GM13977 (cell line): Measurements from ENCODE around the gene ARL4A.
"Not testable (repeated sequence)": the region's sequence is repeated elsewhere in the genome, so short reads cannot be mapped to it uniquely, and the experiment has no call there.

Source experiments
- DNase-seq: peaks from one replicate; pipeline ENCODE4 v3.0.0; 2012; ENCODE audit warnings: low spot score
- in situ Hi-C: fragments of 300-500 bp; cut with MboI; formaldehyde crosslinking; loops from one replicate; pipeline ENCODE4 v1.12.0; 2022; ENCODE audit warnings: low sequenced_read_pairs, low pct_unique_long_range_greater_than_20kb, mixed read lengths, inconsistent platforms; ENCODE audit not compliant: unreplicated experiment
- TF ChIP-seq, protein P1 (sequence below): IDR thresholded peaks from 2 replicates; pipeline ENCODE4 v1.5.1; 2012; ENCODE audit warnings: mild to moderate bottlenecking, control low read depth; ENCODE audit not compliant: insufficient read depth; ENCODE audit errors: extremely low read depth, missing control alignments

ARL4A gene

GRCh38 chr7:12650080-12650479 lies 37.4 kb upstream of the ARL4A start:
- TF ChIP-seq, protein P1, sequence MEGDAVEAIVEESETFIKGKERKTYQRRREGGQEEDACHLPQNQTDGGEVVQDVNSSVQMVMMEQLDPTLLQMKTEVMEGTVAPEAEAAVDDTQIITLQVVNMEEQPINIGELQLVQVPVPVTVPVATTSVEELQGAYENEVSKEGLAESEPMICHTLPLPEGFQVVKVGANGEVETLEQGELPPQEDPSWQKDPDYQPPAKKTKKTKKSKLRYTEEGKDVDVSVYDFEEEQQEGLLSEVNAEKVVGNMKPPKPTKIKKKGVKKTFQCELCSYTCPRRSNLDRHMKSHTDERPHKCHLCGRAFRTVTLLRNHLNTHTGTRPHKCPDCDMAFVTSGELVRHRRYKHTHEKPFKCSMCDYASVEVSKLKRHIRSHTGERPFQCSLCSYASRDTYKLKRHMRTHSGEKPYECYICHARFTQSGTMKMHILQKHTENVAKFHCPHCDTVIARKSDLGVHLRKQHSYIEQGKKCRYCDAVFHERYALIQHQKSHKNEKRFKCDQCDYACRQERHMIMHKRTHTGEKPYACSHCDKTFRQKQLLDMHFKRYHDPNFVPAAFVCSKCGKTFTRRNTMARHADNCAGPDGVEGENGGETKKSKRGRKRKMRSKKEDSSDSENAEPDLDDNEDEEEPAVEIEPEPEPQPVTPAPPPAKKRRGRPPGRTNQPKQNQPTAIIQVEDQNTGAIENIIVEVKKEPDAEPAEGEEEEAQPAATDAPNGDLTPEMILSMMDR: no peak
- no peak for DNase-seq

GRCh38 chr7:12653110-12653509 lies 34.3 kb upstream of the ARL4A start:
- TF ChIP-seq, protein P1: no peak
- in situ Hi-C loops: no loop called here
- DNase-seq: no peak

More at GRCh38 chr7:12650080-12650479, 37.4 kb upstream of the ARL4A start:
- in situ Hi-C loops: no loop called here

DNA sequence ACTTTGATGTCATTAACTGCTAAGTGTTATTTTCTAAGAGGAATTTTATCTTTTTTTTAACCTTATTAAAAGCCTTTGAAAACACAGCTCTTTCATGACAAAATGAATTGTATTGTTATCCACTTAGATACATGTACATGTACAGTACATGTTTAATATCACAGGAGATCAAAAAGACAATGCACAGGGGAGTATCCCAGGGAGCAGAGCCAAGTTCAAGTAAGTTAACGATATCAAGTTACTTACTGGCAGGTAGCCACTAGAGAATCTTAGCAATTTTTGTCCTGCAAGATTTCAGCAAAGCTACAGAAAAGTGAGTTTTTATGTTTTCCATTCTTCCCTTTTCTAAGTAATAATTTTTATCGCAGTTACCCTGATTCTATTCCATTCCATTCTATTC lies 33.9 kb upstream of the ARL4A start:
- TF ChIP-seq, protein P1: no peak
- no peak for DNase-seq
- in situ Hi-C loops: no loop called here

- no peak for DNase-seq
- TF ChIP-seq, protein P1: no peak
- in situ Hi-C loops: no loop called here
These were observed 32.3 kb upstream of the ARL4A start for GRCh38 chr7:12655161-12655560.

DNA sequence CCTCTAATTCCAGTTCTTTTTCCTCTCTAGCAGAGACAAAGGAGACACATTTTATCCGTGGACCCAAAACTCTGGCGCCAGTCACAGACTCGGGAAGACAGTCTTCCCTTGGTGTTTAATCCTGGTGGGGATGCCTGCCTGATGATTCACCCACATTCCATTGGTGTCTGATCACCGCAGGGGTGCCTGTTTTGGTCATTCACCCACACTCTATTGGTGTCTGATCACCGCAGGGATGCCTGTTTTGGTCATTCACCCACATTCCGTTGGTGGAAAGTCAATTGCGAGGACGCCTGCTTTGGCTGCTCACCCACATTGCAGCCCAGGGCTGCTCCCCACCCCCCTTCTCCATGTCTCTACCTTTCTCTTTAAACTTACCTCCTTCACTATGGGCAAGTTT lies 27.0 kb upstream of the ARL4A start:
- DNase-seq, in situ Hi-C loops: not testable (repeated sequence)

DNA sequence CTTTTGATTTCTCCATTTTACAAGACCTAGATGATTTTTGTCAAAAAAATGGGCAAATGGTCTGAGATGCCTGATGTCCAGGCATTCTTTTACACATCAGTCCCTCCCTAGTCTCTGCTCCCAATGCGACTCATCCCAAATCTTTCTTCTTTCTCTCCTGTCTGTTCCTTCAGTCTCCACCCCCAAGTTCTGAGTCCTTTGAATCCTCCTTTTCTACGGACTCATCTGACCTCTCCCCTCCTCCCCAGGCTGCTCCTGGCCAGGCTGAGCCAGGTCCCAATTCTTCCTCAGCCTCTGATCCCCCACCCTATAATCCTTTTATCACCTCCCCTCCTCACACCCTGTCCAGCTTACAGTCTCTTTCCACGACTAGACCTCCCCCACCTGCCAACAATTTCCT lies 26.4 kb upstream of the ARL4A start:
- DNase-seq, in situ Hi-C loops: not testable (repeated sequence)

GRCh38 chr7:12661581-12661980 lies 25.9 kb upstream of the ARL4A start:
- TF ChIP-seq, protein P1: no peak
- in situ Hi-C loops: no loop called here
- DNase-seq: no peak

- TF ChIP-seq, protein P1: no peak
- in situ Hi-C loops: no loop called here
- DNase-seq: no peak
These were observed 17.3 kb upstream of the ARL4A start for GRCh38 chr7:12670000-12670729.
